GM12891 (cell line): Measurements from ENCODE around the gene GMPS.

Source experiments
- DNase-seq: peaks from one replicate; pipeline ENCODE4 v3.0.0; 2011; ENCODE audit warnings: low spot score; ENCODE audit not compliant: insufficient read length
- FAIRE-seq: peaks from 2 replicates; lab custom pipeline; 2011; peaks lifted over from hg19 to GRCh38; lab: Jason Lieb, UNC
- PAX5 ChIP-seq: IDR thresholded peaks from 2 replicates; pipeline ENCODE4 v1.6.1; 2011; ENCODE audit warnings: low read length, moderate library complexity, mild to moderate bottlenecking; ENCODE audit not compliant: insufficient read depth, severe bottlenecking
- POLR2A ChIP-seq: IDR thresholded peaks from 2 replicates; pipeline ENCODE4 v1.6.1; 2011; ENCODE audit warnings: low read depth, low read length, control low read depth
- POLR2AphosphoS5 ChIP-seq: IDR thresholded peaks from 2 replicates; pipeline ENCODE4 v1.6.1; 2011; ENCODE audit warnings: low read depth, low read length, control low read depth
- POU2F2 ChIP-seq: IDR thresholded peaks from 2 replicates; pipeline ENCODE4 v1.6.1; 2011; ENCODE audit warnings: low read depth, mild to moderate bottlenecking, control low read depth, low read length, moderate library complexity
- SPI1 ChIP-seq: IDR thresholded peaks from 2 replicates; pipeline ENCODE4 v1.6.1; 2011; ENCODE audit warnings: low read depth, low read length, control low read depth
- TAF1 ChIP-seq: IDR thresholded peaks from 2 replicates; pipeline ENCODE4 v1.6.1; 2011; ENCODE audit warnings: low read depth, low read length, control low read depth

Gene GMPS

GRCh38 chr3:155891321-155891720 is 20.9 kb downstream of the GMPS start:
- no peak for FAIRE-seq
- DNase-seq, result no peak
- TF ChIP-seq POLR2A (no peak), TAF1 (no peak), POU2F2 (no peak), PAX5 (no peak), POLR2AphosphoS5 (no peak), SPI1 (no peak)

- TF ChIP-seq SPI1 (no peak), POLR2AphosphoS5 (no peak), POLR2A (no peak), PAX5 (no peak), TAF1 (no peak), POU2F2 (no peak)
- FAIRE-seq, result no peak
- no peak for DNase-seq
Measured at GRCh38 chr3:155895379-155895900, 25.0 kb downstream of the GMPS start.

- DNase-seq, result no peak
- FAIRE-seq, result no peak
- TF ChIP-seq POU2F2 (no peak), POLR2A (no peak), TAF1 (no peak), SPI1 (no peak), PAX5 (no peak), POLR2AphosphoS5 (no peak)
Measured at GRCh38 chr3:155906900-155907299, 36.5 kb downstream of the GMPS start.

GRCh38 chr3:155908086-155908485 is 37.6 kb downstream of the GMPS start:
- DNase-seq (no peak), FAIRE-seq (no peak)
- TF ChIP-seq SPI1 (no peak), POU2F2 (no peak), TAF1 (no peak), PAX5 (no peak), POLR2AphosphoS5 (no peak)

GRCh38 chr3:155908605-155909004 is 38.2 kb downstream of the GMPS start:
- FAIRE-seq, result no peak
- TF ChIP-seq PAX5, result no peak
- no peak for TF ChIP-seq TAF1
- no peak for TF ChIP-seq POLR2AphosphoS5
- no peak for TF ChIP-seq POLR2A
- no peak for TF ChIP-seq POU2F2
- TF ChIP-seq SPI1, result no peak

GRCh38 chr3:155912090-155912489 is 41.6 kb downstream of the GMPS start:
- TF ChIP-seq SPI1, result no peak
- TF ChIP-seq PAX5, result no peak
- TF ChIP-seq POU2F2, result no peak
- FAIRE-seq (no peak), DNase-seq (no peak)

More at GRCh38 chr3:155908605-155909004, 38.2 kb downstream of the GMPS start:
- no peak for DNase-seq

- FAIRE-seq, result no peak
- DNase-seq, result no peak
- TF ChIP-seq PAX5 (no peak), POU2F2 (no peak), TAF1 (no peak), POLR2AphosphoS5 (no peak), POLR2A (no peak), SPI1 (no peak)
Measured at GRCh38 chr3:155912579-155913190, 42.2 kb downstream of the GMPS start.

GRCh38 chr3:155917781-155918180 is 47.3 kb downstream of the GMPS start:
- FAIRE-seq, result no peak
- no peak for DNase-seq
- no peak for TF ChIP-seq PAX5
- TF ChIP-seq POLR2A, result no peak

- no peak for FAIRE-seq
- no peak for TF ChIP-seq TAF1
- TF ChIP-seq POLR2A, result no peak
- no peak for DNase-seq
Measured at GRCh38 chr3:155919728-155920127, 49.3 kb downstream of the GMPS start.

GRCh38 chr3:155921486-155921885 is 51.0 kb downstream of the GMPS start:
- FAIRE-seq (no peak), DNase-seq (no peak)
- TF ChIP-seq POU2F2 (no peak), TAF1 (no peak), SPI1 (no peak), POLR2A (no peak), PAX5 (no peak), POLR2AphosphoS5 (no peak)

- no peak for DNase-seq
- no peak for FAIRE-seq
- TF ChIP-seq POU2F2 (no peak), TAF1 (no peak), POLR2A (no peak), SPI1 (no peak)
Measured at GRCh38 chr3:155934230-155934629, 63.8 kb downstream of the GMPS start.
